GM10248 (cell line): ENCODE measurements around the gene STAG3.
"Not testable (repeated sequence)": the region's sequence is repeated elsewhere in the genome, so short reads cannot be mapped to it uniquely, and the experiment has no call there.

Experiments
- CTCF ChIA-PET: fragments of 300-600 bp; sonication (Branson Sonifier 250); formaldehyde crosslinking; extraction: SDS; loops from one replicate; lab custom pipeline; 2021; ENCODE audit warnings: antibody characterized with exemption; lab: Yijun Ruan, JAX
- POLR2A ChIA-PET: fragments of 350-650 bp; sonication (Branson Sonifier 250); formaldehyde crosslinking; extraction: SDS; loops from one replicate; lab custom pipeline; 2020; ENCODE audit warnings: antibody characterized with exemption; lab: Yijun Ruan, JAX
- DNase-seq: peaks from one replicate; pipeline ENCODE4 v3.0.0; 2012; ENCODE audit errors: extremely low spot score
- TF ChIP-seq, protein P1 (sequence below): IDR thresholded peaks from 2 replicates; pipeline ENCODE4 v1.5.1; 2012; ENCODE audit warnings: mild to moderate bottlenecking, low read depth; ENCODE audit errors: extremely low read depth, missing control alignments, control extremely low read depth

Gene STAG3

DNA sequence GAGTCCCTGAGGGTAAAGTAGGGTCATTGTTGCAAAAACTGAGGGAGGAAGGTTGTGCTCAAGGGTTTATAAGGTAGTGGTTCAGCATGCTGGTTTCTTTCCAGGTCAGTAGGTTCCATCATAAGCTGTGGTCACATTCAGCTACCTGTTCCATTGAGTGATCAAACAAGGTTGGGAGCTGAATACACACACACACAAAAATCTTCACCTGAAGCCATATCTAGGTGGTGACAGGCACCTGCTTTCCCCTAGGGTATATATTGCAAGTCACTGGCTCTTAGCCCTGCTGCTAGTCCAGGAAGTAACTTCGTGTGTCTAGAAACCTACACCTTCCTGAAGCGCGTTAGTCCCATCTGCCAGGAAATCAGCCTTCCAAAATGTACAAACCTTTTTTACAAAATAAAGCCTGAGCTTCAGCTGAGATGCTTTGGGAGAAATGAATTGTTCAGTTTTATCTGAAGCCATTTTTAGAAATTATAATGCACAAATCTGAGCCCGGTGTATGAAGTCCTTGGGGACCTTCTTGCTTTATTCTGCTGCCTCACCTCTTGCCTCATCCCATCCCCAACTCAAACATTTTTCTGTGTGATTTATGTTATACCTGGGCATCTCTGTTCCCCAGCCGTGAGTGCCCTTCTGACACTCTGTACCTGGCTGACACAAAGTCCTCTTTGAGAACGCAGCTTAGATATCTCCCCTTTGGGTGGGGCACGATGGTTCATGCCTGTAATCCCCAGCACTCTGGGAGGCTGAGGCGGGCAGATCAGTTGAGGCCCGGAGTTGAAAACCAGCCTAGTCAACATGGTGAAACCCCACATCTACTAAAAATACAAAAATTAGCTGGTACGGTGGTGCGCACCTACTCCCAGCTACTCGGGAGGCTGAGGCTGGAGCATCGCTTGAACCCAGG is 39.6 kb upstream of the STAG3 start:
- ChIA-PET CTCF (interaction anchor here (0.6 to 3.4 kb wide), 8 partner anchors 9 to 345 kb away, joined by 3 to 12 read pairs (median 4); partner anchors contain the start of gene MBLAC1), POLR2A (no interaction called here)
- TF ChIP-seq, protein P1, sequence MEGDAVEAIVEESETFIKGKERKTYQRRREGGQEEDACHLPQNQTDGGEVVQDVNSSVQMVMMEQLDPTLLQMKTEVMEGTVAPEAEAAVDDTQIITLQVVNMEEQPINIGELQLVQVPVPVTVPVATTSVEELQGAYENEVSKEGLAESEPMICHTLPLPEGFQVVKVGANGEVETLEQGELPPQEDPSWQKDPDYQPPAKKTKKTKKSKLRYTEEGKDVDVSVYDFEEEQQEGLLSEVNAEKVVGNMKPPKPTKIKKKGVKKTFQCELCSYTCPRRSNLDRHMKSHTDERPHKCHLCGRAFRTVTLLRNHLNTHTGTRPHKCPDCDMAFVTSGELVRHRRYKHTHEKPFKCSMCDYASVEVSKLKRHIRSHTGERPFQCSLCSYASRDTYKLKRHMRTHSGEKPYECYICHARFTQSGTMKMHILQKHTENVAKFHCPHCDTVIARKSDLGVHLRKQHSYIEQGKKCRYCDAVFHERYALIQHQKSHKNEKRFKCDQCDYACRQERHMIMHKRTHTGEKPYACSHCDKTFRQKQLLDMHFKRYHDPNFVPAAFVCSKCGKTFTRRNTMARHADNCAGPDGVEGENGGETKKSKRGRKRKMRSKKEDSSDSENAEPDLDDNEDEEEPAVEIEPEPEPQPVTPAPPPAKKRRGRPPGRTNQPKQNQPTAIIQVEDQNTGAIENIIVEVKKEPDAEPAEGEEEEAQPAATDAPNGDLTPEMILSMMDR, result no peak
- no peak for DNase-seq

DNA sequence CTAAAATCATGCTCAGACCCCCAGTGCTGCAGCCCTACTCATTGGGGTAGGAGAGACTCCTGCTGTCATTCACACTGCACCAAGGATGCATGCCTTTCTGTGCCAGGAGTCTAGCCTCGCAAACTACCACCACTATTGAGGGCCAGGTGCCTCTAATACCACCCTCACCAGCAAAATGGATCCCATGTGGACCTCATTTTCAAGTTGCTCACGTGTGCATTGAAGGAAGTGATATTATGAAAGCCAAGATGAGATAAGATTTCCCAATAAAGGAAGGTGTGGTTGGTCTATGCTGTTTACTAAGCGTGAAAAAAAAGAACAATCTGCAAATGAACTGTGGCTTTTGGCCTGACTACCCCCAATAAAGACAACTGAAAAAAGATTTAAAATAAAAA is 36.2 kb upstream of the STAG3 start:
- TF ChIP-seq, protein P1, result no peak
- DNase-seq, result no peak
- ChIA-PET POLR2A (no interaction called here), CTCF (interaction anchor here (0.6 to 9.8 kb wide), 5 partner anchors 10 to 266 kb away, joined by 3 to 114 read pairs (median 4); no protein-coding TSS in a partner anchor)

DNA sequence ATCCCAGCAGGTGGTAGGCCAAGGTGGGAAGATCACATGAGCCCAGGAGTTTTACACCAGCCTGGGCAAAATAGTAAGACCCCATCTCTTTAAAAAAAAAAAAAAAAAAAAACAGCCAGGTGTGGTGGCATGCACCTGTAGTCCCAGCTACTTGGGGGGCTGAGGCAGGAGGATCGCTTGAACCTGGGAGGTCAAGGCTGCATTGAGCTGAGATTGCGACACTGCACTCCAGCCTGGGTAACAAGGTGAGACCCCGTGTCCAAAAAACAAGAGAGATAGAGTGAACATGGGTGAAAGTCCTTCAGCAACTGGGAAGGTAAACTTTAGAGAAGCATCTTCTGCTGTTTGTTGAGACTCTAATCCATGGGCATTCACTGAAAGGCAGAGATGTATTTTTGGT is 35.3 kb upstream of the STAG3 start:
- ChIA-PET POLR2A (no interaction called here), CTCF (interaction anchor here (0.6 to 9.8 kb wide), 6 partner anchors 11 to 265 kb away, joined by 3 to 114 read pairs (median 4); no protein-coding TSS in a partner anchor)
- no peak for DNase-seq
- TF ChIP-seq, protein P1, result no peak

DNA sequence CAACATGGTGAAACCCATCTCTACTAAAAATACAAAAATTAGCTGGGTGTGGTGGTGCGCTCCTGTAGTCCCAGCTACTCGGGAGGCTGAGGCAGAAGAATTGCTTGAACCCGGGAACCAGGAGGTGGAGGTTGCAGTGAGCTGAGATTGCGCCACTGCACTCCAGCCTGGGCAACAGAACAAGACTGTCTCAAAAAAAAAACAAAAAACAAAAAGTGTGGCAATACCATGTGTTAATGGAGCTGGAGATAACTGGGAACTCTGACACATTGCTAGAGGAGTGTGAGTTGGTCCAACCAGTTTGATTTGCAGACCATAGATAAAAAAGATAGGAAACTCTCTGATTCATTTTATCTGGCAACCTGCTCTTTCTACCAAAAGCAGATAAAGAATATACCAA is 31.4 kb upstream of the STAG3 start:
- DNase-seq, POLR2A ChIA-PET: not testable (repeated sequence)
- CTCF ChIA-PET, result interaction anchor here (9.8 kb wide), 1 partner anchor 15 kb away, joined by 114 read pairs; no protein-coding TSS in a partner anchor

DNA sequence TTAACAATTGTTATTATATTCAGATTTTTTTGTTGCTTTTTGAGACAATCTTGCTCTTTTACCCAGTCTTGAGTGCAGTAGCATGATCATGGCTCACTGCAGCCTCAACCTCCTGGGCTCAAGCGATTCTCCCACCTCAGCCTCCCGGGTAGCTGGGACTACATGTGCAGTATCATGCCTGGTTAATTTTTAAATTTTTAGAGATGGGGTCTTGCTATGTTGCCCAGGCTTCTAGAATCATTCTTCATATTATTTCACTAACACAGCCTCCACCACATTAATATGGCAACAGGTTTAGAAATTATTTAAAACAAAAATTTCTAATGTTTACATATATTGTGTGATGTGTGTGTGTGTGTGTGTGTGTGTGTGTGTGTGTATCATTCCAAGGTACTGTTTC is 30.4 kb upstream of the STAG3 start:
- no peak for DNase-seq
- ChIA-PET CTCF (interaction anchor here (9.8 kb wide), 1 partner anchor 16 kb away, joined by 114 read pairs; no protein-coding TSS in a partner anchor), POLR2A (no interaction called here)
- TF ChIP-seq, protein P1, result no peak

DNA sequence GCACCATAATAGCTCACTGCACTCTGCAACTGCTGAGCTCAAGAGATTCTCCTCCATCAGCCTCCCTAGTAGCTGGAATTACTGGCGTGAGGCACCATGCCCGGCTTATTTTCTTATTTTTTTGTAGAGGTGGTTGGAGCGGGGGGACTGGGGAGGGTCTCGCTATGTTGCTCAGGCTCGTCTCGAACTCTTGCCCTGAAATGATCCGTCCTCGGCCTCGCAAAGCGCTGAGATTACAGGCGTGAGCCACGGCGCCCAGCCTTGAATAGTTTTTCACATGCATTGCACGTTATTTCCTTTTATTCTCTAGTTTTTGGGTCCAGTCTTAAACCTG is 29.5 kb upstream of the STAG3 start:
- TF ChIP-seq, protein P1, result no peak
- DNase-seq, result no peak
- CTCF ChIA-PET, result interaction anchor here (0.9 to 9.8 kb wide), 4 partner anchors 17 to 66 kb away, joined by 3 to 114 read pairs (median 3); partner anchors contain the start of genes GPC2 and STAG3
- POLR2A ChIA-PET, result interaction anchor here (0.6 kb wide), 1 partner anchor 9 kb away, joined by 3 read pairs; no protein-coding TSS in a partner anchor
